ENCODE results near the gene RAB3IP.

- TF ChIP-seq CTCF (IDR thresholded peaks at IDR 0.05) (no peak), POLR2A (IDR thresholded peaks at IDR 0.05) (no peak)
Measured at GRCh38 chr12:69755302-69755701, 16.6 kb downstream of the RAB3IP start.
